OCI-LY7 (cell line): ENCODE measurements around the gene COL8A2. TPM values are rescaled to one million over a fixed set of nuclear protein-coding genes. Genes with fewer than 3 reads are reported as not detected.
A peak's percentile ranks its signal among the peaks of the same experiment; 100 is the strongest.

Experiments used
- BruUV-seq: library from RNA; stranded (reverse); fragments of 400-500 nt; replicated peaks from 2 replicates; lab custom pipeline; 2021; lab: Mats Ljungman, UMichigan
- CTCF ChIA-PET: fragments of 300-600 bp; sonication (Branson Sonifier 250); formaldehyde crosslinking; loops from one replicate; lab custom pipeline; 2022; ENCODE audit warnings: antibody characterized with exemption; ENCODE audit not compliant: unreplicated experiment; lab: Charles Lee
- POLR2A ChIA-PET: fragments of 300-600 bp; sonication (Branson Sonifier 250); formaldehyde crosslinking; loops from one replicate; lab custom pipeline; 2022; ENCODE audit warnings: antibody characterized with exemption; lab: Charles Lee
- DNase-seq: peaks from one replicate; pipeline ENCODE4 v3.0.0-alpha.2; 2015; ENCODE audit warnings: low spot score
- H2AFZ ChIP-seq: fragments of 200-600 bp; sonication (generic), shearing (Covaris generic); 2 replicates; pipeline ENCODE4 v1.6.1; 2014; ENCODE audit warnings: mild to moderate bottlenecking, antibody characterized with exemption, low read length, moderate library complexity
- H3K27ac ChIP-seq: fragments of 200-600 bp; sonication (generic); 2 replicates; pipeline ENCODE4 v1.5.1; 2014; ENCODE audit warnings: mixed run types, low read depth, mild to moderate bottlenecking, moderate library complexity, low read length, inconsistent platforms; ENCODE audit not compliant: poor library complexity, severe bottlenecking
- H3K36me3 ChIP-seq: fragments of 200-600 bp; sonication (generic); 2 replicates; pipeline ENCODE4 v1.6.1; 2014; ENCODE audit warnings: mild to moderate bottlenecking, antibody characterized with exemption, low read length, moderate library complexity, mixed read lengths; ENCODE audit not compliant: insufficient read depth
- H3K4me1 ChIP-seq: fragments of 200-600 bp; sonication (generic); 2 replicates; pipeline ENCODE4 v1.5.1; 2014; ENCODE audit warnings: mild to moderate bottlenecking, low read length; ENCODE audit not compliant: insufficient read depth, poor library complexity, severe bottlenecking
- H3K4me2 ChIP-seq: fragments of 200-600 bp; sonication (generic); 2 replicates; pipeline ENCODE4 v1.6.1; 2014; ENCODE audit warnings: mild to moderate bottlenecking, low read length
- H3K4me3 ChIP-seq: fragments of 200-600 bp; sonication (generic); 2 replicates; pipeline ENCODE4 v1.5.1; 2014; ENCODE audit warnings: mild to moderate bottlenecking, low read depth, low read length; ENCODE audit not compliant: poor library complexity, severe bottlenecking
- H3K79me2 ChIP-seq: fragments of 200-600 bp; sonication (generic); 2 replicates; pipeline ENCODE4 v1.6.1; 2016; ENCODE audit warnings: low read depth, mild to moderate bottlenecking, low read length, moderate library complexity, mixed read lengths; ENCODE audit not compliant: insufficient read depth
- H3K9me2 ChIP-seq: fragments of 200-600 bp; sonication (generic); 2 replicates; pipeline ENCODE4 v1.6.1; 2016; ENCODE audit warnings: mild to moderate bottlenecking, low read length, mixed read lengths; ENCODE audit not compliant: insufficient read depth
- H3K9me3 ChIP-seq: fragments of 200-600 bp; sonication (generic); 2 replicates; pipeline ENCODE4 v1.6.1; 2014; ENCODE audit warnings: mild to moderate bottlenecking, mixed run types, low read length, mixed read lengths
- H4K20me1 ChIP-seq: fragments of 200-600 bp; sonication (generic); 2 replicates; pipeline ENCODE4 v1.6.1; 2014; ENCODE audit warnings: mild to moderate bottlenecking, antibody characterized with exemption, low read length, moderate library complexity, mixed read lengths; ENCODE audit not compliant: insufficient read depth
- CTCF ChIP-seq: fragments of 200-600 bp; sonication (generic); conservative IDR thresholded peaks from 2 replicates; pipeline ENCODE4 v1.5.1; 2014; ENCODE audit warnings: mild to moderate bottlenecking, antibody characterized with exemption, low read length, moderate library complexity, mixed read lengths
- EZH2phosphoT487 ChIP-seq: fragments of 200-600 bp; sonication (generic); IDR thresholded peaks from 2 replicates; pipeline ENCODE4 v1.6.1; 2018; ENCODE audit warnings: low read depth, borderline replicate concordance, mild to moderate bottlenecking, mixed run types, antibody characterized with exemption, low read length, moderate library complexity, mixed read lengths
- intact Hi-C: fragments of 100-400 bp; cut with micrococcal nuclease; formaldehyde crosslinking; loops from one replicate; pipeline ENCODE4 v1.10.0; 2022; ENCODE audit not compliant: unreplicated experiment
- total RNA-seq, 2 experiments: library from RNA; depleted of rRNA in 1 of 2; stranded (reverse); fragments of >200 nt in 1 of 2; shearing (Covaris generic) in 1 of 2; gene quantifications; 2 replicates each; pipeline ENCODE4 v1.2.3, GENCODE V29; 2014 to 2022

COL8A2 gene
- total RNA-seq, 2 experiments from 2014 or later, result not detected

DNA sequence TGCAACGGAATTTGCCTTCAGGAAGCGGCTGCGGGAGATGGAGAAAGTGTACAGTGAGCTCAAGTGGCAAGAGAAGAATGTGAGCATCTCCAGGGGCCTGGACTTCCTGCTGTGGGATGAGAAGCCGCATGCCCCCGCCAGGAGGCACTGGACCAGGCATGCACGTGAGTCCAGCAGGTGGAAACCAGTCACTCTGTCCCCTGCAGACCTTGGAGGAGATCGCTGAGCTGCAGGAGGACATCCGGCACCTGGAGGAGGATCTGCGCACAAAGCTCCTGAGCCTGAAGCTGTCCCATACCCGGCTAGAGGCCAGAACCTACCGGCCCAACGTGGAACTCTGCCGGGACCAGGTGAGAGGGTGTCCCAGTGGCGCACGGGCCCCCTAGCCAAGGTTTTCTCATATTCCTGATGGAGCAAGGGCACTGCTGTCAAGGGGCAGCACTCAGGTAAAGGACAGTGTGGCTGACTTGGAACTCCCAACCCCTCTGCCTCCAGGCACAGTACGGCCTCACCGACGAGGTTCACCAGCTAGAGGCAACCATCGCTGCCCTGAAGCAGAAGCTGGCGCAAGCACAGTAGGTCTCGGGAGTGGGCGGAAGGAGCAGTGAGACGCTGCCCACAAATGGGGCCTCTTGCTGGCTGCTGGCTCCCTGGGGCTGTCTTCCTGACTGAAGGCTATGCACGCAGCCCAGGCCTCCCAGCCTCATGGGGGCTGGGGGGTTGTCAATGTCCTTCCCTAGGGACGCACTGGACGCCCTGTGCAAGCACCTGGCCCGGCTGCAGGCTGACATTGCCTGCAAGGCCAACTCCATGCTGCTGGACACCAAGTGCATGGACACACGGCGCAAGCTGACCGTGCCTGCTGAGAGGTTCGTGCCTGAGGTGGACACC, 37.5 kb downstream of the COL8A2 start:
- CTCF ChIA-PET, result interaction anchor here (0.6 kb wide), 1 partner anchor 303 kb away, joined by 3 read pairs; no protein-coding TSS in a partner anchor
- Histone ChIP-seq H3K4me1 (peaks cover 16% of the 10 kb centered on the region), H3K4me2 (no peak overlapping the region)

GRCh38 chr1:36086529-36087232, 38.3 kb downstream of the COL8A2 start:
- ChIA-PET POLR2A (interaction anchor here (0.6 to 1.7 kb wide), 2 partner anchors 14 to 207 kb away, joined by 4 to 5 read pairs; no protein-coding TSS in a partner anchor), CTCF (interaction anchor here (0.6 kb wide), 2 partner anchors 236 to 304 kb away, joined by 3 read pairs; no protein-coding TSS in a partner anchor)
- Histone ChIP-seq H4K20me1 (peaks cover 6% of the 10 kb centered on the region; the same call in 1 of the 2 replicates), H3K4me3 (no peak overlapping the region), H2AFZ (no peak overlapping the region), H3K4me1 (peaks cover 16% of the 10 kb centered on the region), H3K9me3 (no peaks in the 10 kb centered on the region), H3K4me2 (no peak overlapping the region), H3K79me2 (peaks cover 18% of the 10 kb centered on the region), H3K27ac (no peak overlapping the region), H3K9me2 (no peaks in the 10 kb centered on the region), H3K36me3 (peaks cover 8% of the 10 kb centered on the region; the same call in 1 of the 2 replicates)
- no TSS peak for BruUV-seq
- TF ChIP-seq EZH2phosphoT487 (no peak), CTCF (no peak)
- intact Hi-C loops, result loop anchor here (5.0 kb wide), 1 partner anchor 204 kb away; the partner anchor contains the start of gene AGO1
- DNase-seq, result no peak

More for the DNA sequence above, 37.5 kb downstream of the COL8A2 start:
- TF ChIP-seq CTCF, result no peak
- no peak for TF ChIP-seq EZH2phosphoT487
- intact Hi-C loops, result loop anchor here (2.0 to 5.0 kb wide), 2 partner anchors 157 to 205 kb away; partner anchors contain the start of genes AGO1 and AGO3
- Histone ChIP-seq H3K9me2 (no peaks in the 10 kb centered on the region), H2AFZ (peak overlapping the region; percentile 99; the same call in 1 of the 2 replicates), H3K79me2 (peaks cover 18% of the 10 kb centered on the region), H3K27ac (no peak overlapping the region), H3K36me3 (peaks cover 16% of the 10 kb centered on the region), H3K4me3 (no peak overlapping the region), H3K9me3 (no peaks in the 10 kb centered on the region), H4K20me1 (peaks cover 6% of the 10 kb centered on the region; the same call in 1 of the 2 replicates)
- BruUV-seq, result no TSS peak
- POLR2A ChIA-PET, result interaction anchor here (1.7 kb wide), 1 partner anchor 15 kb away, joined by 4 read pairs; no protein-coding TSS in a partner anchor
- no peak for DNase-seq
